ES-I3 (cell line): Measurements from ENCODE around the gene RUNX1.

Experiments used
- H3K36me3 ChIP-seq: 2 replicates; pipeline ENCODE4 v1.6.1; 2013; ENCODE audit warnings: mild to moderate bottlenecking, low read length, control low read depth, moderate library complexity; ENCODE audit not compliant: insufficient read depth
- H3K4me1 ChIP-seq: 2 replicates; pipeline ENCODE4 v1.6.1; 2013; ENCODE audit warnings: mild to moderate bottlenecking, control low read depth, low read length; ENCODE audit not compliant: insufficient read depth
- H3K9ac ChIP-seq: 2 replicates; pipeline ENCODE4 v1.6.1; 2013; ENCODE audit warnings: low read depth, mild to moderate bottlenecking, low read length, moderate library complexity
- H3K9me3 ChIP-seq: 2 replicates; pipeline ENCODE4 v1.6.1; 2013; ENCODE audit warnings: mild to moderate bottlenecking, low read length, moderate library complexity; ENCODE audit not compliant: control insufficient read depth, insufficient read depth

Gene RUNX1

GRCh38 chr21:34768326-34768725 lies 280.8 kb downstream of the RUNX1 start:
- Histone ChIP-seq H3K9ac (no peak overlapping the region), H3K9me3 (no peaks in the 10 kb centered on the region), H3K4me1 (0 out of 2 replicates have a peak, but pooled peaks cover 3% of the 10 kb centered on the region), H3K36me3 (no peaks in the 10 kb centered on the region)

DNA sequence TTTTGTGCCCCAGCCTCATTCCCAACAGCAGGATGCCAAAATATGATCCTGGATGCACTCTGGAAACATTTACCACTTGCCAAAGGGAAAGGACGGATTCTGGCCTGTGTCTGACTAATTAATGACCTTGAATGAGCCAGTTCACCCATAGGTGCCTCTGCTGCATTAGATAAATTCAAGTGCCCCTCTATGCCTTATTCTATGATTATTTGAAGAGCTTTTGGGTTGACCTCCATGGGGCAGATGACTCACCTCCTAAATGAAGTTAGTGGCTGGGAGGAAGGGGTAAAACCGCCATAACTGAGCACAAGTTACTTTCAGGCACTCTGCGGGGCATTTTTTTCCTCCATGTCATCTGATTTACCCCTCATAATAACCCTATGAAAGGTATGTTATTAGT lies 282.2 kb downstream of the RUNX1 start:
- H3K9ac ChIP-seq = no peak overlapping the region
- H3K4me1 ChIP-seq = 0 out of 2 replicates have a peak, but pooled peaks cover 3% of the 10 kb centered on the region
- no peaks in the 10 kb centered on the region for H3K36me3 ChIP-seq
- H3K9me3 ChIP-seq = no peaks in the 10 kb centered on the region

DNA sequence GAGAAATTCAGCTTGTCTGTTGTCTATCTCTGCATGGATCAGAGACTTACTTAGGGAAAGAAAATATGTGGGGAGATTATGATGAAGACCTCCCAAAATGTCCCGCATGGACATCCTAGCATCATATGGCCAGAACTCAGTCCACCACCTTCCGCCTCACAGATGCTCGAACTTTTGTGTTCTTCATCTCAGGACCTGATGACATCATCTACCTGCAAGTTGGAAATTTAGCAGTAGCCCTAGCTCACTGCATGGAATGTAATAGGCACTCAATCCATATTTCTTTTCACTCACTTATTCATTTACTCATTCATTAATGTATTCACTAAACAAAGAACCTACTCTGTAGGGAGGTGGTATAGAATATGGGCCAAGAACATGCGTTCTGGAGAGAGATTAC lies 283.5 kb downstream of the RUNX1 start:
- no peaks in the 10 kb centered on the region for H3K36me3 ChIP-seq
- no peak overlapping the region for H3K9ac ChIP-seq
- H3K4me1 ChIP-seq = no peaks in the 10 kb centered on the region
- H3K9me3 ChIP-seq = no peaks in the 10 kb centered on the region

DNA sequence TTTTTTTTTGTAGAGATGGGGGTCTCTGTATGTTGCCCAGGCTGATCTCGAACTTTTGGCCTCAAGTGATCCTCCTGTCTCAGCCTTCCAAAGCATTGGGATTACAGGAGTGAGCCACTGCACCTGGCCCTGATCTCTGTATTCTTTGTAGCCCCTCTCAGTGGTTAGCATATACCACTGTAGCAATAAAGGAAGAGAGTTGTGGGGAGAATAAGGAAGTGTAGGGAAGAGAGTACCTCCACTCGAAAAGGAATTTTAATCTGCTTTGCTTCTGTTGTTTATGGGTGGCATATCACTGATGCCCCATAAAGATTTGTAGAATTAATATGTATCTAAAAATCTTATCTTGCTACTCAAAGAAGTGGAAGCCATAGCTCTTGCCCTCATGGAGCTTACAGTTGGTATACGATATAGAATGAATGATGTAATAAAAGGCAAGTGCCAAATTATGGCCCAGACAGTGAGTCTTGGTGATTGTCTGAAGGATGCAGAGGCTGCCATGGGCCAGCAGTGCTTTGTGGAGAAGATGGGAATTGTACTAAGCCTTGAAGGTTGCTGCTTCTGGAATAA lies 284.3 kb downstream of the RUNX1 start:
- Histone ChIP-seq H3K36me3 (no peaks in the 10 kb centered on the region), H3K9ac (no peak overlapping the region), H3K9me3 (no peaks in the 10 kb centered on the region), H3K4me1 (no peaks in the 10 kb centered on the region)

- Histone ChIP-seq H3K9ac (no peak overlapping the region), H3K4me1 (no peaks in the 10 kb centered on the region), H3K9me3 (no peaks in the 10 kb centered on the region), H3K36me3 (no peaks in the 10 kb centered on the region)
These were observed 286.3 kb downstream of the RUNX1 start for GRCh38 chr21:34762786-34763185.

- no peaks in the 10 kb centered on the region for H3K9me3 ChIP-seq
- H3K4me1 ChIP-seq = no peaks in the 10 kb centered on the region
- no peak overlapping the region for H3K9ac ChIP-seq
- no peaks in the 10 kb centered on the region for H3K36me3 ChIP-seq
These were observed 287.3 kb downstream of the RUNX1 start for GRCh38 chr21:34761758-34762330.

DNA sequence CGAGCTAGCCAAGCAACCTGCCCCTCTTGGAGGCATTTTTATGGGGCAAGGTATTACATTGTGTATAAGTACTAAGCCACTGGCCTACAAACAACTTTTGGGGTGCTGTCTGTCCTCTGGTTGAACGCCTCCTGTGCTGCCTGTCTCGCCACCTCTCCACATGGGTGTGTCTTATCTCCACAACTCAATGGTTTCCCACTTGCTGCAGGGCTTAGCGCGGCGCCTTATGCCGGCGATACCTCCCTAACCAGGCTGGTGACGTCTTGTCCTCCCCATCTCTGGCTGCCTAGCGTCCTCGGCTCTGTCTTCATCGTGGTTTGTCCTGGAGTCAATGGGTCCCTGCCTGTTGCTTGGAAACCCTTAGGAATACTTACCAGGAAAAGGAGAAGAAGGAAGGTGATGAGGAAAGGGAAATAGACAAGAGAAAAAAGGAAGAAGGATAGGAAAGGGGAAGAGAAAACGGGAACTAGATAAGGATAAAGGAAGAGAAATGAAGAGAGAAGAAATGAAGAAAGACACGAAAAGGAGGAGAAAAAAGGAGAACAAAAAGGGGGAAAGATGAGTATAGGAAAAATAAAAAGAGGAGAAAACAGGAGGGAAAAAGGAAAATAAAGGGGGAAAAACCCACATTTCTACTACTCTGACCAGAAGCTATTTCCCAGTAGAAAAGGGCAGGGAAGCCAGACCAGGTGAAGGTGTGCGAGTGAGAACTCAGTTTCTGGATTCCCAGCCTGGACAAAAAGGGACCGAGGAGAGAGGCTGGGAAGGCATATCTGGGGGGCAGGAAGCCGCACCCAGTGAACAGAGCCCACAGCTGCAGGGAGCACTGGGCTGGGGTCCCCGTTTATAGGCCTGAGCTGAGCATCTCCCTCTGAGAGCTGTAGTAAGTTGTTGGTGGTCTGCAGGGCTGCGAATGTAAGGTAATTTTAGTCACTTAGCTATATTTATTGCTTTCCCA lies 294.1 kb downstream of the RUNX1 start:
- Histone ChIP-seq H3K36me3 (no peaks in the 10 kb centered on the region), H3K9me3 (no peaks in the 10 kb centered on the region), H3K9ac (no peak overlapping the region), H3K4me1 (no peaks in the 10 kb centered on the region)

DNA sequence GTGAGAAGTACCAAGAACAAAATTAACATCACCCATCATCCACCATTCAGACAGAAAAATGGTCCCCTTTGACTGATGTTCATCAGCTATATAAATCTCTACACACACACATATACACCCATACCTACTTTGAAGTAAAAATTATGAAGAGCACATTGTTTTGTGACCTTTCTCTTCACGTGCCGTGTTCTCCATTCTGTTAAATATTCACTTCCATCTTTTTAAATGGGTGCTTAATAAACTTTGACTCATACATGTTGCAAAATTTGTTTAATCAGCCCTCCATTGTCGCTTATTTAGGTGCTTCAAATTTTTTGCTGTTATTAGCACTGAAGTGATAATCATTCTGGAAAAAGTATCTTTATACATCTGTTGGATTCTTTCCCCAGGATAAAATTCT lies 300.2 kb downstream of the RUNX1 start:
- no peaks in the 10 kb centered on the region for H3K4me1 ChIP-seq
- H3K9me3 ChIP-seq = no peaks in the 10 kb centered on the region
- no peak overlapping the region for H3K9ac ChIP-seq
- H3K36me3 ChIP-seq = no peaks in the 10 kb centered on the region

- peak overlapping the region; percentile 28; the same call in 1 of the 2 replicates for H3K9ac ChIP-seq
These were observed 303.4 kb downstream of the RUNX1 start for GRCh38 chr21:34745557-34746255.

GRCh38 chr21:34744801-34745200 lies 304.3 kb downstream of the RUNX1 start:
- Histone ChIP-seq H3K9me3 (no peaks in the 10 kb centered on the region), H3K4me1 (no peaks in the 10 kb centered on the region), H3K36me3 (no peaks in the 10 kb centered on the region), H3K9ac (no peak overlapping the region)

More at GRCh38 chr21:34745557-34746255, 303.4 kb downstream of the RUNX1 start:
- Histone ChIP-seq H3K36me3 (no peaks in the 10 kb centered on the region), H3K4me1 (no peaks in the 10 kb centered on the region), H3K9me3 (no peaks in the 10 kb centered on the region)

DNA sequence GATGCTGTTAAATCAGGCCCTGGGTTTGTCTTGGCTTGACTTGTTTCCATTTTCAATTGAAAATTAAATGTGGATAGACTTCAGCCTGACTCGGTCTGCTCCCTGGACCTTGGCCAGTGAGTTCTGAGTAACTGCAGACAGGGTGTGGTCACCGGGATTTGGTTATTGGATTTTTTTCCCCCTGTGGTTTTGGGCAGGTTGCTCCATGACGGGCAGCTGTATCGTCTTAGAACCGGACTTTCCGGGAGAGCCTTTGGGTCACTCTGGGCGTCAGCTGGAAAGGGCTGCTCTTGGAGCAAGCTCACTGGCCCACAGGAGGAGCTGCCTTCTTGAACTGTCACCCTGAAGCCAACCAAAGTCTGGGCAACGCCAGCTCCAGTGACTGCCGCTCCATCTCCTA lies 305.3 kb downstream of the RUNX1 start:
- H3K9me3 ChIP-seq = no peaks in the 10 kb centered on the region
- H3K4me1 ChIP-seq = no peaks in the 10 kb centered on the region
- no peaks in the 10 kb centered on the region for H3K36me3 ChIP-seq
- no peak overlapping the region for H3K9ac ChIP-seq

DNA sequence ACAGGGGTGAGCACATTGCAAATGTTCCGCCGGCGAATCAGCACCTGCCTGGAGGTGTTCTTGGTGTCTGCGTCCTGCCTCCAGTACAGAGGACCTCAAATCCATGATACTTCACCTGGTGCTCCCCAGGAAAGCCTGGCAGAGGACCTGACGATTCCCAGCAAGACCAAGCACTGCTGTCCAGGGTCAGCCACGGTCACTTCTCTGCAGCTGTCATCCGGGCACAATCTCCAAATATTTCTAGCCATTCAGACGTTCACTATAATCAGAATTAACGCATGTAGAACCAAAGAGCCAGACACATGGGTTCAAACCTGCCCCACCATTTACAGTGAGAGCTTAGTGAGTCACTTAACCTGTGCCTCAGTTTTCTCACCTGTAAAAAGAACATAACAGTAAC lies 305.8 kb downstream of the RUNX1 start:
- no peak overlapping the region for H3K9ac ChIP-seq
- no peaks in the 10 kb centered on the region for H3K4me1 ChIP-seq
- H3K36me3 ChIP-seq = no peaks in the 10 kb centered on the region
- H3K9me3 ChIP-seq = no peaks in the 10 kb centered on the region

GRCh38 chr21:34740198-34740597 lies 308.9 kb downstream of the RUNX1 start:
- Histone ChIP-seq H3K9me3 (no peaks in the 10 kb centered on the region), H3K4me1 (no peaks in the 10 kb centered on the region), H3K36me3 (no peaks in the 10 kb centered on the region), H3K9ac (no peak overlapping the region)
